IgD-negative memory B cell (primary cell): ENCODE data around the gene ZNF48. TPM values are rescaled to one million over a fixed set of nuclear protein-coding genes. Genes with fewer than 3 reads are reported as not detected.

ENCODE experiments used
- H3K27ac Mint-ChIP-seq, 3 donors: one replicate each; pipeline ENCODE4 v1.8.0; 2020 to 2022; ENCODE audit warnings: mild to moderate bottlenecking in 3 of 3, mixed read lengths in 3 of 3, moderate library complexity in 1 of 3
- H3K27me3 Mint-ChIP-seq: one replicate; pipeline ENCODE4 v1.8.0; 2021; ENCODE audit warnings: mixed read lengths
- H3K36me3 Mint-ChIP-seq: one replicate; pipeline ENCODE4 v1.8.0; 2020; ENCODE audit warnings: mild to moderate bottlenecking, mixed read lengths
- H3K4me1 Mint-ChIP-seq, 3 donors: one replicate each; pipeline ENCODE4 v1.8.0; 2020 to 2022; ENCODE audit warnings: mixed read lengths in 3 of 3, mild to moderate bottlenecking in 1 of 3
- H3K4me3 Mint-ChIP-seq, 4 donors: one replicate each; pipeline ENCODE4 v1.8.0; 2020 to 2022; ENCODE audit warnings: mild to moderate bottlenecking in 4 of 4, mixed read lengths in 4 of 4, moderate library complexity in 3 of 4
- H3K9me3 Mint-ChIP-seq, 3 donors: one replicate each; pipeline ENCODE4 v1.8.0; 2020 to 2021; ENCODE audit warnings: mixed read lengths in 3 of 3, mild to moderate bottlenecking in 1 of 3
- polyA plus RNA-seq: library from polyadenylated mRNA; unstranded; fragments of 300-500 nt; fragmentation: Illumina TruSeq; gene quantifications from one replicate; pipeline ENCODE4 v1.2.3, GENCODE V29; 2021

ZNF48 gene
- polyA plus RNA-seq, 1 donor from 2014 or later, result 9.7 TPM

- Mint-ChIP-seq H3K9me3 (no peaks in the 10 kb centered on the region), H3K27ac (peak overlapping the region; percentile 8 to 87 (median 66)), H3K27me3 (no peaks in the 10 kb centered on the region), H3K36me3 (peaks cover 1% of the 10 kb centered on the region), H3K4me3 (peak overlapping the region; percentile 83 to 95 (median 85)), H3K4me1 (peaks cover 12 to 42% (median 41%) of the 10 kb centered on the region in 3 donors)
These were observed 27.0 kb upstream of the ZNF48 start for GRCh38 chr16:30368122-30368791.

- Mint-ChIP-seq H3K27me3 (no peaks in the 10 kb centered on the region), H3K9me3 (no peaks in the 10 kb centered on the region), H3K4me3 (peak overlapping the region; percentile 83 to 95 (median 85)), H3K4me1 (peaks cover 12 to 42% (median 41%) of the 10 kb centered on the region in 3 donors), H3K27ac (peak overlapping the region in 2 of 3 donors; percentile 66 to 78), H3K36me3 (peaks cover 1% of the 10 kb centered on the region)
These were observed 26.5 kb upstream of the ZNF48 start for GRCh38 chr16:30368792-30369090.

- H3K4me3 Mint-ChIP-seq, result peak overlapping the region; percentile 83 to 95 (median 85)
- H3K9me3 Mint-ChIP-seq, result no peaks in the 10 kb centered on the region
- peak overlapping the region; percentile 57 to 78 (median 66) for H3K27ac Mint-ChIP-seq
- H3K4me1 Mint-ChIP-seq, result peaks cover 12 to 42% (median 41%) of the 10 kb centered on the region in 3 donors
- peaks cover 1% of the 10 kb centered on the region for H3K36me3 Mint-ChIP-seq
- no peaks in the 10 kb centered on the region for H3K27me3 Mint-ChIP-seq
These were observed 25.9 kb upstream of the ZNF48 start for GRCh38 chr16:30369091-30369937.

DNA sequence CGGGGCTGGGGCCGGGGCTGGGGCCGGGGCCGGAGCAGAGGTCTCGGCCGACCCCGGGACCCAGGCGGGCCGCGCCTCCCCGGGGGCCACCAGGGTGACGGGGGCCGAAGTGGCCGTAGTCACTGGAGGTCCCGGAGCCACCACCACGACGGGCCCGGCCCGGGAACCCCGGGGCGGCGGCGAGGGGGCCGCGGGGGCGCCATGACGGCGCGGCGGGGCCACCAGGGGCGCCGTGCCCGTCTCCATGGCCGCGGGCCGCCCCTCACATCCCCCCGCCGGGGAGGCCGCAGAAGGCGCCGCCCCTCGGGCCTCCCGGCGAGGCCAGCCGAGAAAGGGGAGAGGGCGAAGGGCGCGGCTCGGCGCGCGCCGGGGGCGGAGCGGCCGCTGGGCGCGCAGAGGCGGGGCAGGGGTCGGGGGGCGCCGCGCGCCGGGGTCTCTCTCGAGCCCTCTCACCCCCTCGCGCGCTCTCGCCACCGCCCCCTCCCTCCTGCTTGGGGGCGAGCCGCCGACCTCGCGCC lies 25.2 kb upstream of the ZNF48 start:
- H3K9me3 Mint-ChIP-seq, result no peaks in the 10 kb centered on the region
- peaks cover 1% of the 10 kb centered on the region for H3K36me3 Mint-ChIP-seq
- peak overlapping the region; percentile 9 to 96 (median 78) for H3K27ac Mint-ChIP-seq
- peak overlapping the region; percentile 71 to 91 (median 86) for H3K4me3 Mint-ChIP-seq
- peaks cover 12 to 42% (median 41%) of the 10 kb centered on the region in 3 donors for H3K4me1 Mint-ChIP-seq
- H3K27me3 Mint-ChIP-seq, result no peaks in the 10 kb centered on the region

- Mint-ChIP-seq H3K27me3 (no peaks in the 10 kb centered on the region), H3K27ac (peak within 1 kb of the TSS; percentile 57 to 96 (median 78)), H3K9me3 (no peaks in the 10 kb centered on the region), H3K4me1 (peaks cover 12 to 41% (median 38%) of the 10 kb centered on the region in 3 donors), H3K4me3 (peak within 1 kb of the TSS; percentile 83 to 95 (median 88)), H3K36me3 (peaks cover 1% of the 10 kb centered on the region)
These were observed 24.6 kb upstream of the ZNF48 start, which contains the start of gene TBC1D10B for GRCh38 chr16:30370456-30371247. TSS of gene TBC1D10B (minus strand) at chr16:30370494. CDS start at chr16:30370183, 311 bp downstream.

DNA sequence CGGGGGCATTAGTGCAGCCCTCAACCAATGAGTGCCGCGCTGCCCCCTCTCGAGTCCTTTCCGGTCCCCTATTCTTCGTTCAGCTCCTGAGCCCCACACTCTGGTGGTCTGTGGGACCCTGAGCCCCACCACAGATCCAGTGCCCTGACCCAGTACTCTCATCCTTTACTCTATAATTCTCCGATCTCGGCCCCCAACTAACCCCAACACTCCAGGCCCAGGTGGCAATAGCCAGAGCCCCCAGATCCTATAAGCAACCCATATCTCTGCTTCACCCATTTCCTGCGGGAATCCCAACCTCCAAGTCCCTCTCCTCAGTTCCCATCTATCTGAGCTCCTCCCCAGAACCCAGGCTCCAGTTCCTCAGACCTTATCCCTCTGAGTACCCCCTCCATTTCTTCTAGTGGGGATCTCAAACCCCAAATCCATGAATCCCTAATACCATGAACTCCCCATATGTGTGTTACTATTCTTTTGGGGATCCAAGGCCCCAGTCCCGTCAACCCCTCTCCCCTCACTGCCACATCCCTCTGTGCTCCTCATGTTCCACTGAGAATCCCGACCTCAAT lies 23.9 kb upstream of the ZNF48 start:
- H3K4me3 Mint-ChIP-seq, result peak overlapping the region; percentile 71 to 91 (median 86)
- no peaks in the 10 kb centered on the region for H3K9me3 Mint-ChIP-seq
- H3K36me3 Mint-ChIP-seq, result peaks cover 1% of the 10 kb centered on the region
- no peaks in the 10 kb centered on the region for H3K27me3 Mint-ChIP-seq
- peak overlapping the region; percentile 40 to 96 (median 78) for H3K27ac Mint-ChIP-seq
- peaks cover 12 to 39% (median 36%) of the 10 kb centered on the region in 3 donors for H3K4me1 Mint-ChIP-seq

GRCh38 chr16:30372038-30372712 lies 23.0 kb upstream of the ZNF48 start:
- Mint-ChIP-seq H3K4me1 (peaks cover 12 to 33% (median 30%) of the 10 kb centered on the region in 3 donors), H3K9me3 (no peaks in the 10 kb centered on the region), H3K36me3 (no peaks in the 10 kb centered on the region), H3K27ac (peak overlapping the region; percentile 28 to 86 (median 78)), H3K27me3 (no peaks in the 10 kb centered on the region), H3K4me3 (peak overlapping the region in 3 of 4 donors; percentile 42 to 91 (median 71))

DNA sequence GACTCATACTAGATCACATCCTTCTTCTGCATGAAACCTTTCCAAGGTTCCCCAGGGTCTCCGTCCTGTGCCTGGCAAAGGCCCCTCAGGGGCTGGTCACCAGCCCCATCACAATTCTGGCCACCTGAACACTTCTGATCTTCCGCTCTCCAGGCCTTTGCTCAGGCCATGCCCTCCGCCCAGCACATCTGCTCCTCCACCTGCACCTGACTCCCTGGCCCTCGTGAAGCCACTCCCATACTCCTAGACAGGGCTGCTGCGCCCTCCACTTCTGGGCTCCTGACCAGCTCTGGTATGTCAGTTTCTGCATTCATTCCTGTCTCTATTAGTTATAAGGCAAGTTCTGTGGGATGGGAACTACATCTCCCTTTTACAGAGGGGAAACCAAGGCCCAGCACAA lies 22.5 kb upstream of the ZNF48 start:
- Mint-ChIP-seq H3K4me3 (peak overlapping the region in 3 of 4 donors; percentile 6 to 60 (median 52)), H3K36me3 (no peaks in the 10 kb centered on the region), H3K27ac (peak overlapping the region in 1 of 3 donors; percentile 28), H3K9me3 (no peaks in the 10 kb centered on the region), H3K4me1 (peaks cover 11 to 30% (median 27%) of the 10 kb centered on the region in 3 donors), H3K27me3 (no peaks in the 10 kb centered on the region)

DNA sequence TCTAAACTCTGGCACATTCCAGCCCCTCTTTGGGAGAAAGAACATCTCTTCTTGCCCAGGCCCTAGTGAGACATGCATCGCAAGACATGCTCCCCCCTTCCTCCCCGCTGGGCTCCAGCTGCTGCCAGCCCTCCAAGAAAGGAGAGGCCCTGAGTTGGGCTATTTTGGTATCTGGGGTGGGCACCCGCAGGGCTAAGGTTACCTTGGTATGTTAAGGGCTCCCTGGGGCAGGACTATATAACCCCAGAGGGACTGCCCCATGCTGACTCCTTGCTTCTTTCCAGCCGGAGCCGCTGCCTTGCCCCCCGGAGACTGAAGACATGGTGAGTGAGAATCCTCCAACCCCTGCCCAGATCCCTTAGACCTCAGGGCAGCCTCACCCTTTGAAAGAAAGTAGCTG lies 20.7 kb upstream of the ZNF48 start, which contains the start of gene MYL11:
TSS of gene MYL11 (plus strand) at position 265 of the 400 bp plus-strand sequence. CDS start at position 321, 56 bp downstream.
- H3K27ac Mint-ChIP-seq, result peak within 1 kb of the TSS in 1 of 3 donors; percentile 23
- H3K4me3 Mint-ChIP-seq, result peak within 1 kb of the TSS in 1 of 4 donors; percentile 37
- H3K9me3 Mint-ChIP-seq, result no peaks in the 10 kb centered on the region
- H3K27me3 Mint-ChIP-seq, result no peaks in the 10 kb centered on the region
- H3K4me1 Mint-ChIP-seq, result peaks cover 12 to 21% (median 21%) of the 10 kb centered on the region in 3 donors
- H3K36me3 Mint-ChIP-seq, result no peaks in the 10 kb centered on the region

- peaks cover 3% of the 10 kb centered on the region for H3K36me3 Mint-ChIP-seq
- H3K27ac Mint-ChIP-seq, result peak overlapping the region in 2 of 3 donors; percentile 7 to 23
- no peaks in the 10 kb centered on the region for H3K9me3 Mint-ChIP-seq
- H3K27me3 Mint-ChIP-seq, result no peaks in the 10 kb centered on the region
- no peak overlapping the region for H3K4me3 Mint-ChIP-seq
- peaks cover 17 to 29% (median 28%) of the 10 kb centered on the region in 3 donors for H3K4me1 Mint-ChIP-seq
These were observed 19.4 kb upstream of the ZNF48 start for GRCh38 chr16:30375864-30376263.

DNA sequence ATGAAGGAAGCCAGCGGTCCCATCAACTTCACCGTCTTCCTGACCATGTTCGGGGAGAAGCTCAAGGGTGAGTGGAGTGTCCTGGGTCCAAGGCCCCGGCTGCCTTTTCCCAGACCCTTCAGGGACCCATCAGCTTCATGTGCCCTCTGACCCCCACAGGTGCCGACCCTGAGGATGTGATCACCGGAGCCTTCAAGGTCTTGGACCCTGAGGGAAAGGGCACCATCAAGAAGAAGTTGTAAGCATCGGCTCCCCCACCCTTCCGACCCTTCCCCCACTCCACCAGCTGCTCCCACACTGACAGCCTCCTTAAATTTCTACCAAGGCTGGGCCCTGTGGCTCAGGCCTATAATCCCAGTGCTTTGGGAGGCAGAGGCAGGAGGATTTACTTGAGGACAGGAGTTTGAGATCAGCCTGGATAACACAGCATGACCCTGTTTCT lies 18.7 kb upstream of the ZNF48 start:
- Mint-ChIP-seq H3K4me1 (peaks cover 16 to 27% (median 26%) of the 10 kb centered on the region in 3 donors), H3K27me3 (no peaks in the 10 kb centered on the region), H3K4me3 (peak overlapping the region in 1 of 4 donors; percentile 96), H3K27ac (peak overlapping the region in 1 of 3 donors; percentile 99), H3K36me3 (peaks cover 3% of the 10 kb centered on the region), H3K9me3 (no peaks in the 10 kb centered on the region)

DNA sequence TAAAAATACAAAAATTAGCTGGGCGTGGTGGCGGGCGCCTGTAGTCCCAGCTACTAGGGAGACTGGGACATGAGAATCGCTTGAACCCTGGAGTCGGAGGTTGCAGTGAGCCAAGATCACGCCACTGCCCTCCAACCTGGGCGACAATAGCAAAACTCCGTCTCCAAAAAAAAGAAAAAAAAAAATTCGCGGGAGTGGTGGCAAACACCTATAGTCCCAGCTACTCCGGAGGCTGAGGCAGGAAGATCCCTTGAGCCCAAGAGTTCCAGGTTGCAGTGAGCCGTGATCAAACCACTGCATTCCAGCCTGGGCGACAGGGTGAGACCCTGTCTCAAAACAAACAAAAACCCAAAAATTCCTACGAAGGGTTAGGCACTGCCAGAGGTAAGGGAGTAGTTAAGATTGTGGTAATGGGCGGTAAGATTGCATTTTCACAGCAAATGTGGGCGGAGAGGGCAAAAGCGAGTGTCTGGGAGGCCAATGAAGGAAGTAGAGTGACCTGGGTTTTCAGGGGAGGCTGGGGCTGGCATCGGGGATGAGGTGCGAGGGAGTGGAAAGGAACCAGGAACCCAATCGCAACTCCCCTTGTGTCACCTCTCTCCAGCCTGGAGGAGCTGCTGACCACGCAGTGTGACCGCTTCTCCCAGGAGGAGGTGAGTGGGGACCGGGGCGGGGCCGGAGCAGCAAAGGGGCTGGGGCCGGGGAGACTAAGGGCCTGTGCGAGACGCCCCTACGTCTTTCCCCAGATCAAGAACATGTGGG lies 18.0 kb upstream of the ZNF48 start:
- Mint-ChIP-seq H3K4me1 (peaks cover 17 to 26% (median 23%) of the 10 kb centered on the region in 3 donors), H3K4me3 (peak overlapping the region; percentile 96 to 99 (median 97)), H3K36me3 (peaks cover 3% of the 10 kb centered on the region), H3K27ac (peak overlapping the region; percentile 99 to 100 (median 100)), H3K27me3 (no peaks in the 10 kb centered on the region), H3K9me3 (no peaks in the 10 kb centered on the region)

DNA sequence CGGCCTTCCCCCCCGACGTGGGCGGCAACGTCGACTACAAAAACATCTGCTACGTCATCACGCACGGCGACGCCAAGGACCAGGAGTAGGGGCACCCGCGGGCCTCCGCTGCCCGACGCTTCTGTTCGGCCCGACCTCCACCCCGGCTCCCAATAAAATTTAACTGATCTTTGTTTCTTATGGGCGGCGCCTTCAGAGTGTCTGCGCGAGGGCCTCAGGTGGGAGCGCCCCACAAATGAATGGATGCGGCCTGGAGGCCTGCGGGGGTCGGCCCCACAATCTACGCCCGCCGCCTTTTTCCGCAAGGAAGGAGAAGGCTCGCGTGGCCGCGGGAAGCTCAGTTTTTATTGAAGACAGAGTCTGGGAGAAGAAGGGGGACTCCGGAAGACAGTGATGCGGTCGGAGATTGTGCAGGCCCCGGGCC lies 17.4 kb upstream of the ZNF48 start:
- Mint-ChIP-seq H3K27me3 (no peaks in the 10 kb centered on the region), H3K4me3 (peak overlapping the region; percentile 96 to 99 (median 97)), H3K9me3 (no peaks in the 10 kb centered on the region), H3K27ac (peak overlapping the region; percentile 99 to 100 (median 100)), H3K36me3 (peaks cover 3% of the 10 kb centered on the region), H3K4me1 (peaks cover 23 to 30% (median 26%) of the 10 kb centered on the region in 3 donors)
